Measurements from ENCODE around the gene FBLN1.
"Not testable (repeated sequence)": the region's sequence is repeated elsewhere in the genome, so short reads cannot be mapped to it uniquely, and the experiment has no call there.

The FBLN1 gene

GRCh38 chr22:45550891-45551290, 48.2 kb downstream of the FBLN1 start:
- TF ChIP-seq CTCF (IDR thresholded peaks at IDR 0.05; ENCODE audit: low read depth, low read length): no peak
- DNase-seq (ENCODE audit: extremely low read depth, low read depth): no peak

GRCh38 chr22:45551310-45552016, 48.8 kb downstream of the FBLN1 start:
- no peak for DNase-seq (ENCODE audit: extremely low read depth, low read depth)
- no peak for TF ChIP-seq CTCF (IDR thresholded peaks at IDR 0.05; ENCODE audit: low read depth, low read length)

- no peak for TF ChIP-seq CTCF (IDR thresholded peaks at IDR 0.05; ENCODE audit: low read depth, low read length)
- no peak for DNase-seq (ENCODE audit: extremely low read depth, low read depth)
These were observed 49.3 kb downstream of the FBLN1 start for GRCh38 chr22:45552017-45552411.

GRCh38 chr22:45552580-45553350, 50.1 kb downstream of the FBLN1 start:
- TF ChIP-seq CTCF (IDR thresholded peaks at IDR 0.05; ENCODE audit: low read depth, low read length): peak; percentile 65
- peak; percentile 95 for DNase-seq (ENCODE audit: extremely low read depth, low read depth)

- peak; percentile 96 for TF ChIP-seq CTCF (IDR thresholded peaks at IDR 0.05; ENCODE audit: low read depth, low read length)
These were observed 50.8 kb downstream of the FBLN1 start for GRCh38 chr22:45553351-45554039.

GRCh38 chr22:45554040-45554406, 51.3 kb downstream of the FBLN1 start:
- DNase-seq (ENCODE audit: extremely low read depth, low read depth): no peak
- TF ChIP-seq CTCF (IDR thresholded peaks at IDR 0.05; ENCODE audit: low read depth, low read length): no peak

More at GRCh38 chr22:45553351-45554039, 50.8 kb downstream of the FBLN1 start:
- DNase-seq (ENCODE audit: extremely low read depth, low read depth): peak; percentile 74

GRCh38 chr22:45554861-45555260, 52.2 kb downstream of the FBLN1 start:
- no peak for DNase-seq (ENCODE audit: extremely low read depth, low read depth)

GRCh38 chr22:45557926-45558325, 55.2 kb downstream of the FBLN1 start:
- DNase-seq (ENCODE audit: extremely low read depth, low read depth): not testable (repeated sequence)

More at GRCh38 chr22:45554861-45555260, 52.2 kb downstream of the FBLN1 start:
- TF ChIP-seq CTCF (IDR thresholded peaks at IDR 0.05; ENCODE audit: low read depth, low read length): no peak

- DNase-seq (ENCODE audit: extremely low read depth, low read depth): not testable (repeated sequence)
These were observed 57.4 kb downstream of the FBLN1 start for GRCh38 chr22:45560092-45560491.

- DNase-seq (ENCODE audit: extremely low read depth, low read depth): not testable (repeated sequence)
These were observed 58.1 kb downstream of the FBLN1 start for GRCh38 chr22:45560761-45561160.
